Measurements from ENCODE around the gene FAM53B. TPM values are rescaled to one million over a fixed set of nuclear protein-coding genes. Genes with fewer than 3 reads are reported as not detected.

The FAM53B gene
- total RNA-seq, 1 donor from 2014 or later: 35.9 TPM

- TF ChIP-seq CTCF (conservative IDR thresholded peaks at IDR 0.05): no peak
Measured at GRCh38 chr10:124765256-124765655, 21.1 kb upstream of the FAM53B start.

GRCh38 chr10:124763267-124763666, 19.1 kb upstream of the FAM53B start:
- Mint-ChIP-seq H3K27me3 (no peaks in the 10 kb centered on the region), H3K4me3 (no peak overlapping the region), H3K9me3 (no peaks in the 10 kb centered on the region), H3K36me3 (peaks cover 12% of the 10 kb centered on the region), H3K4me1 (ENCODE audit: unreplicated experiment) (peaks cover 6% of the 10 kb centered on the region), H3K27ac (no peak overlapping the region)
- DNase-seq (ENCODE audit: extremely low spot score, unreplicated experiment): no peak
- TF ChIP-seq CTCF (conservative IDR thresholded peaks at IDR 0.05): no peak

More at GRCh38 chr10:124765256-124765655, 21.1 kb upstream of the FAM53B start:
- no peak overlapping the region for H3K4me3 Mint-ChIP-seq
- DNase-seq (ENCODE audit: extremely low spot score, unreplicated experiment): no peak
- H3K4me1 Mint-ChIP-seq (ENCODE audit: unreplicated experiment): peaks cover 6% of the 10 kb centered on the region
- H3K27ac Mint-ChIP-seq: no peak overlapping the region
- H3K27me3 Mint-ChIP-seq: no peaks in the 10 kb centered on the region
- peaks cover 9% of the 10 kb centered on the region for H3K36me3 Mint-ChIP-seq
- H3K9me3 Mint-ChIP-seq: no peaks in the 10 kb centered on the region

- Mint-ChIP-seq H3K36me3 (peaks cover 8% of the 10 kb centered on the region), H3K9me3 (no peaks in the 10 kb centered on the region), H3K4me1 (ENCODE audit: unreplicated experiment) (peaks cover 7% of the 10 kb centered on the region), H3K4me3 (no peak overlapping the region), H3K27me3 (no peaks in the 10 kb centered on the region), H3K27ac (no peak overlapping the region)
- TF ChIP-seq CTCF (conservative IDR thresholded peaks at IDR 0.05): no peak
- DNase-seq (ENCODE audit: extremely low spot score, unreplicated experiment): no peak
Measured at GRCh38 chr10:124762281-124762680, 18.1 kb upstream of the FAM53B start.

- DNase-seq (ENCODE audit: extremely low spot score, unreplicated experiment): no peak
- H3K4me3 Mint-ChIP-seq: no peak overlapping the region
- TF ChIP-seq CTCF (conservative IDR thresholded peaks at IDR 0.05): no peak
- no peaks in the 10 kb centered on the region for H3K9me3 Mint-ChIP-seq
- H3K27me3 Mint-ChIP-seq: no peaks in the 10 kb centered on the region
- peaks cover 12% of the 10 kb centered on the region for H3K36me3 Mint-ChIP-seq
- H3K27ac Mint-ChIP-seq: no peak overlapping the region
- H3K4me1 Mint-ChIP-seq (ENCODE audit: unreplicated experiment): peaks cover 15% of the 10 kb centered on the region
Measured at GRCh38 chr10:124756156-124756903, 12.2 kb upstream of the FAM53B start.

- Mint-ChIP-seq H3K4me3 (no peak overlapping the region), H3K27me3 (no peaks in the 10 kb centered on the region), H3K9me3 (no peaks in the 10 kb centered on the region), H3K4me1 (ENCODE audit: unreplicated experiment) (peaks cover 15% of the 10 kb centered on the region), H3K27ac (no peak overlapping the region), H3K36me3 (peaks cover 12% of the 10 kb centered on the region)
- no peak for TF ChIP-seq CTCF (conservative IDR thresholded peaks at IDR 0.05)
- no peak for DNase-seq (ENCODE audit: extremely low spot score, unreplicated experiment)
Measured at GRCh38 chr10:124755581-124755980, 11.4 kb upstream of the FAM53B start.

All from type B pancreatic cell (in vitro differentiated cells).